Neural progenitor cell (in vitro differentiated cells): ENCODE results near the gene MYL7. TPM values are rescaled to one million over a fixed set of nuclear protein-coding genes. Genes with fewer than 3 reads are reported as not detected.

Source experiments
- DNase-seq: peaks from one replicate; pipeline ENCODE4 v3.0.0-alpha.2; 2016; ENCODE audit warnings: low spot score
- H2AFZ ChIP-seq: fragments of 200-600 bp; sonication (generic); replicated peaks from 2 replicates; pipeline ENCODE4 v1.6.1; 2016; ENCODE audit warnings: antibody characterized with exemption
- H3F3A ChIP-seq: fragments of 200-600 bp; sonication (generic); 2 replicates; pipeline ENCODE4 v1.6.1; 2016; ENCODE audit warnings: antibody characterized with exemption, low read depth
- H3K27ac ChIP-seq: fragments of 200-600 bp; sonication (generic); 2 replicates; pipeline ENCODE4 v1.5.1; 2016; ENCODE audit warnings: mild to moderate bottlenecking
- H3K27me3 ChIP-seq: fragments of 200-600 bp; sonication (generic); 2 replicates; pipeline ENCODE4 v1.6.1; 2016; ENCODE audit warnings: mild to moderate bottlenecking, moderate library complexity
- H3K36me3 ChIP-seq: fragments of 200-600 bp; sonication (generic); 2 replicates; pipeline ENCODE4 v1.5.1; 2016
- H3K4me1 ChIP-seq: fragments of 200-600 bp; sonication (generic); 2 replicates; pipeline ENCODE4 v1.6.1; 2016; ENCODE audit warnings: mixed run types
- H3K4me2 ChIP-seq: fragments of 200-600 bp; sonication (generic); 2 replicates; pipeline ENCODE4 v1.6.1; 2016
- H3K4me3 ChIP-seq: fragments of 200-600 bp; sonication (generic); 2 replicates; pipeline ENCODE4 v1.5.1; 2016
- H3K79me2 ChIP-seq: fragments of 200-600 bp; sonication (generic); 2 replicates; pipeline ENCODE4 v1.6.1; 2016; ENCODE audit warnings: low read depth
- H3K9ac ChIP-seq: fragments of 200-600 bp; sonication (generic); 2 replicates; pipeline ENCODE4 v1.6.1; 2016
- H3K9me3 ChIP-seq: fragments of 200-600 bp; sonication (generic); 2 replicates; pipeline ENCODE4 v1.5.1; 2016; ENCODE audit warnings: low read depth
- H4K20me1 ChIP-seq: fragments of 200-600 bp; sonication (generic); 2 replicates; pipeline ENCODE4 v1.6.1; 2016; ENCODE audit warnings: low read depth
- H3K27ac Mint-ChIP-seq: 3 replicates; pipeline ENCODE4 v1.8.0; 2021; ENCODE audit warnings: mixed read lengths
- H3K27me3 Mint-ChIP-seq: 2 replicates; pipeline ENCODE4 v1.8.0; 2022; ENCODE audit warnings: low read depth, mild to moderate bottlenecking, inconsistent platforms, moderate library complexity, mixed read lengths; ENCODE audit not compliant: insufficient read depth
- H3K36me3 Mint-ChIP-seq: 3 replicates; pipeline ENCODE4 v1.8.0; 2021; ENCODE audit warnings: mixed read lengths
- H3K4me1 Mint-ChIP-seq: 3 replicates; pipeline ENCODE4 v1.8.0; 2021; ENCODE audit warnings: mixed read lengths
- H3K4me3 Mint-ChIP-seq: 3 replicates; pipeline ENCODE4 v1.8.0; 2021; ENCODE audit warnings: mild to moderate bottlenecking, moderate library complexity, mixed read lengths
- H3K9me3 Mint-ChIP-seq: 3 replicates; pipeline ENCODE4 v1.8.0; 2020; ENCODE audit warnings: mixed read lengths
- CTCF ChIP-seq: fragments of 200-600 bp; sonication (generic); IDR thresholded peaks from 2 replicates; pipeline ENCODE4 v1.5.1; 2017; ENCODE audit warnings: antibody characterized with exemption, mild to moderate bottlenecking
- EZH2 ChIP-seq: fragments of 200-600 bp; sonication (generic); IDR thresholded peaks from 2 replicates; pipeline ENCODE4 v1.6.1; 2017; ENCODE audit warnings: antibody characterized with exemption, mild to moderate bottlenecking, moderate library complexity
- total RNA-seq: library from RNA; depleted of rRNA; stranded (reverse); fragments of >200 nt; gene quantifications from 2 replicates; pipeline ENCODE4 v1.2.3, GENCODE V29; 2015; ENCODE audit warnings: low replicate concordance

MYL7 gene
- total RNA-seq, 1 donor from 2014 or later: not detected

GRCh38 chr7:44156453-44157010 is 15.4 kb upstream of the MYL7 start:
- Histone ChIP-seq H3K9ac (no peak overlapping the region), H3K27me3 (no peaks in the 10 kb centered on the region), H2AFZ (no peak overlapping the region), H3K79me2 (no peaks in the 10 kb centered on the region), H4K20me1 (no peaks in the 10 kb centered on the region), H3K4me1 (peaks cover 3% of the 10 kb centered on the region), H3K36me3 (no peaks in the 10 kb centered on the region), H3K9me3 (no peaks in the 10 kb centered on the region), H3K4me2 (no peak overlapping the region), H3F3A (no peaks in the 10 kb centered on the region), H3K27ac (no peak overlapping the region), H3K4me3 (no peak overlapping the region)
- Mint-ChIP-seq H3K36me3 (no peaks in the 10 kb centered on the region), H3K4me1 (peaks cover 8% of the 10 kb centered on the region), H3K27ac (no peak overlapping the region), H3K4me3 (no peak overlapping the region), H3K9me3 (no peaks in the 10 kb centered on the region), H3K27me3 (peaks cover 6% of the 10 kb centered on the region)
- DNase-seq: no peak
- no peak for TF ChIP-seq CTCF

GRCh38 chr7:44155191-44156185 is 14.4 kb upstream of the MYL7 start:
- Mint-ChIP-seq H3K27ac (no peak overlapping the region), H3K9me3 (no peaks in the 10 kb centered on the region), H3K4me1 (peaks cover 8% of the 10 kb centered on the region), H3K4me3 (no peak overlapping the region), H3K36me3 (no peaks in the 10 kb centered on the region), H3K27me3 (peaks cover 6% of the 10 kb centered on the region)
- no peak for TF ChIP-seq EZH2
- TF ChIP-seq CTCF: no peak
- H2AFZ ChIP-seq: no peak overlapping the region
- no peaks in the 10 kb centered on the region for H3K27me3 ChIP-seq
- no peaks in the 10 kb centered on the region for H4K20me1 ChIP-seq
- H3K4me1 ChIP-seq: peaks cover 3% of the 10 kb centered on the region
- no peak overlapping the region for H3K4me2 ChIP-seq
- H3F3A ChIP-seq: no peaks in the 10 kb centered on the region
- no peak overlapping the region for H3K9ac ChIP-seq
- H3K27ac ChIP-seq: no peak overlapping the region
- H3K79me2 ChIP-seq: no peaks in the 10 kb centered on the region
- no peak for DNase-seq
- no peak overlapping the region for H3K4me3 ChIP-seq
- no peaks in the 10 kb centered on the region for H3K9me3 ChIP-seq
- H3K36me3 ChIP-seq: no peaks in the 10 kb centered on the region

DNA sequence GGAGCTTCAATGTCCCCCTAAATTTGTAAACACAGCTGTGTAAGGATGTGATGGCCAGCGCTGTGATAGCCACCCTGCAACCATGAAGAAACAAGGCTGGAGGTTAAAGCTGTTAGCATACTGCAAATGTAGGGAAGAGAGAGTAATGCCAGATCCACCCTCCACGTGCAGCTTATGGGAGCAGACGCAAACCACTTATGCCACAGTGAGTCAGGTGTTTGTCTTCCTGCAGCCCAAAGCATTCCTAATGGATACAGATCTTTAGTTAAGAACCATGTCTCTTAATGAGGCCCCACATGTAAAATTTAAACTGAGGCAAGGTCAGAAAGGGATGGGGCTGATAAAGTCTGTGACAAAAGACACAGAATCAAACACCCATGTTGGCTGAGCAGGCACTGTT is 13.6 kb upstream of the MYL7 start:
- H4K20me1 ChIP-seq: no peaks in the 10 kb centered on the region
- H2AFZ ChIP-seq: no peak overlapping the region
- H3K4me2 ChIP-seq: no peak overlapping the region
- no peaks in the 10 kb centered on the region for H3K9me3 ChIP-seq
- no peak overlapping the region for H3K4me3 ChIP-seq
- H3K27ac ChIP-seq: no peak overlapping the region
- H3K36me3 ChIP-seq: no peaks in the 10 kb centered on the region
- TF ChIP-seq CTCF: no peak
- no peak for TF ChIP-seq EZH2
- no peaks in the 10 kb centered on the region for H3K79me2 ChIP-seq
- H3F3A ChIP-seq: no peaks in the 10 kb centered on the region
- Mint-ChIP-seq H3K27me3 (peaks cover 7% of the 10 kb centered on the region), H3K9me3 (no peaks in the 10 kb centered on the region), H3K4me3 (no peak overlapping the region), H3K36me3 (no peaks in the 10 kb centered on the region), H3K4me1 (peaks cover 8% of the 10 kb centered on the region), H3K27ac (no peak overlapping the region)
- peaks cover 3% of the 10 kb centered on the region for H3K4me1 ChIP-seq
- no peak overlapping the region for H3K9ac ChIP-seq
- no peaks in the 10 kb centered on the region for H3K27me3 ChIP-seq
- no peak for DNase-seq
